Hepatocyte (in vitro differentiated cells): ENCODE results near the gene NR3C2. TPM values are rescaled to one million over a fixed set of nuclear protein-coding genes. Genes with fewer than 3 reads are reported as not detected.

Source experiments
- DNase-seq: peaks from one replicate; pipeline ENCODE4 v3.0.0-alpha.2; 2016; ENCODE audit warnings: low spot score
- H2AFZ ChIP-seq: fragments of 200-600 bp; sonication (generic); 2 replicates; pipeline ENCODE4 v1.6.0; 2016; ENCODE audit warnings: antibody characterized with exemption, mild to moderate bottlenecking
- H3K27ac ChIP-seq: fragments of 200-600 bp; sonication (generic); 2 replicates; pipeline ENCODE4 v1.5.1; 2016; ENCODE audit warnings: mild to moderate bottlenecking
- H3K27me3 ChIP-seq: fragments of 200-600 bp; sonication (generic); 2 replicates; pipeline ENCODE4 v1.6.1; 2016
- H3K36me3 ChIP-seq: fragments of 200-600 bp; sonication (generic); replicated peaks from 2 replicates; pipeline ENCODE4 v1.5.1; 2016; ENCODE audit warnings: low read depth; ENCODE audit not compliant: insufficient read depth
- H3K4me1 ChIP-seq: fragments of 200-600 bp; sonication (generic); 2 replicates; pipeline ENCODE4 v1.5.1; 2016; ENCODE audit warnings: mild to moderate bottlenecking, moderate library complexity; ENCODE audit not compliant: insufficient read depth
- H3K4me2 ChIP-seq: fragments of 200-600 bp; sonication (generic); 2 replicates; pipeline ENCODE4 v1.6.0; 2016
- H3K4me3 ChIP-seq: fragments of 200-600 bp; sonication (generic); 2 replicates; pipeline ENCODE4 v1.5.1; 2016; ENCODE audit warnings: mild to moderate bottlenecking
- H3K79me2 ChIP-seq: fragments of 200-600 bp; sonication (generic); 2 replicates; pipeline ENCODE4 v1.6.0; 2017; ENCODE audit warnings: mild to moderate bottlenecking
- H3K9me2 ChIP-seq: fragments of 200-600 bp; sonication (generic); replicated peaks from 2 replicates; pipeline ENCODE4 v1.6.0; 2017; ENCODE audit warnings: mild to moderate bottlenecking; ENCODE audit not compliant: insufficient read depth
- H3K9me3 ChIP-seq: fragments of 200-600 bp; sonication (generic); 2 replicates; pipeline ENCODE4 v1.5.1; 2016; ENCODE audit warnings: low read depth, mild to moderate bottlenecking
- H4K20me1 ChIP-seq: fragments of 200-600 bp; sonication (generic); 2 replicates; pipeline ENCODE4 v1.6.0; 2016; ENCODE audit warnings: mild to moderate bottlenecking; ENCODE audit not compliant: insufficient read depth, poor library complexity, severe bottlenecking
- CTCF ChIP-seq: fragments of 200-600 bp; sonication (generic); IDR thresholded peaks from 2 replicates; pipeline ENCODE4 v1.5.1; 2016; ENCODE audit warnings: antibody characterized with exemption, mild to moderate bottlenecking; ENCODE audit not compliant: poor library complexity
- EZH2 ChIP-seq: fragments of 200-600 bp; sonication (generic); IDR thresholded peaks from 2 replicates; pipeline ENCODE4 v1.6.1; 2016; ENCODE audit warnings: antibody characterized with exemption, mild to moderate bottlenecking, borderline replicate concordance
- EZH2phosphoT487 ChIP-seq: fragments of 200-600 bp; sonication (generic); IDR thresholded peaks from one replicate; pipeline ENCODE4 v1.6.1; 2018; ENCODE audit warnings: antibody characterized with exemption, mild to moderate bottlenecking, low read depth, moderate library complexity; ENCODE audit not compliant: unreplicated experiment, severe bottlenecking
- WGBS: methylation state at CpG from one replicate; pipeline ENCODE4 v1.1.6; 2016; ENCODE audit warnings: low lambda C conversion rate; ENCODE audit errors: missing lambda C conversion rate; 5-methylcytosine and 5-hydroxymethylcytosine counted together
- polyA plus RNA-seq: library from polyadenylated mRNA; unstranded; fragments of >200 nt; fragmentation: Nextera tagmentation; extraction: Ambion mirVana; gene quantifications from 2 replicates; pipeline ENCODE4 v1.2.1, GENCODE V29; 2016
- total RNA-seq: library from RNA; depleted of rRNA; stranded (reverse); fragments of >200 nt; gene quantifications from 2 replicates; pipeline ENCODE4 v1.2.3, GENCODE V29; 2014

Gene NR3C2
- total and polyA plus RNA-seq, 2 experiments from 2014 or later = 2.3 to 7.1 TPM

GRCh38 chr4:148477276-148477675 lies 35.1 kb upstream of the NR3C2 start:
- Histone ChIP-seq H3K4me1 (no peaks in the 10 kb centered on the region), H2AFZ (no peak overlapping the region), H3K79me2 (no peaks in the 10 kb centered on the region), H3K36me3 (no peaks in the 10 kb centered on the region), H3K9me2 (no peaks in the 10 kb centered on the region), H3K27ac (no peak overlapping the region), H3K27me3 (no peaks in the 10 kb centered on the region), H3K4me3 (no peak overlapping the region), H3K9me3 (no peaks in the 10 kb centered on the region), H4K20me1 (no peaks in the 10 kb centered on the region), H3K4me2 (no peak overlapping the region)
- TF ChIP-seq EZH2 (no peak), CTCF (no peak)
- WGBS = 53% methylated on average over 3 of the region's 3 CpGs
- no peak for DNase-seq

- no peak for TF ChIP-seq EZH2
- TF ChIP-seq EZH2phosphoT487 = no peak
- TF ChIP-seq CTCF = no peak
- Histone ChIP-seq H3K4me1 (no peaks in the 10 kb centered on the region), H4K20me1 (no peaks in the 10 kb centered on the region), H3K4me2 (no peak overlapping the region), H3K27ac (no peak overlapping the region), H3K4me3 (no peak overlapping the region), H3K9me2 (no peaks in the 10 kb centered on the region), H3K36me3 (no peaks in the 10 kb centered on the region), H3K79me2 (no peaks in the 10 kb centered on the region), H2AFZ (no peak overlapping the region), H3K27me3 (no peaks in the 10 kb centered on the region), H3K9me3 (no peaks in the 10 kb centered on the region)
- no peak for DNase-seq
- WGBS = 62% methylated on average over 2 of the region's 2 CpGs
These were observed 27.7 kb upstream of the NR3C2 start for GRCh38 chr4:148469938-148470337.

GRCh38 chr4:148454835-148455234 lies 12.6 kb upstream of the NR3C2 start:
- Histone ChIP-seq H3K4me3 (no peak overlapping the region), H3K9me3 (no peaks in the 10 kb centered on the region), H3K27me3 (peaks cover 6% of the 10 kb centered on the region), H3K4me1 (no peaks in the 10 kb centered on the region), H2AFZ (no peak overlapping the region), H3K27ac (no peak overlapping the region), H3K79me2 (no peaks in the 10 kb centered on the region), H3K36me3 (no peaks in the 10 kb centered on the region), H3K9me2 (no peaks in the 10 kb centered on the region), H4K20me1 (no peaks in the 10 kb centered on the region), H3K4me2 (no peak overlapping the region)
- no peak for DNase-seq
- TF ChIP-seq CTCF = no peak
- no peak for TF ChIP-seq EZH2phosphoT487
- TF ChIP-seq EZH2 = no peak

GRCh38 chr4:148453833-148454232 lies 11.6 kb upstream of the NR3C2 start:
- Histone ChIP-seq H3K4me1 (no peaks in the 10 kb centered on the region), H3K79me2 (no peaks in the 10 kb centered on the region), H3K27me3 (peaks cover 12% of the 10 kb centered on the region), H3K4me2 (no peak overlapping the region), H4K20me1 (no peaks in the 10 kb centered on the region), H3K27ac (no peak overlapping the region), H3K4me3 (no peak overlapping the region), H3K36me3 (no peaks in the 10 kb centered on the region), H3K9me2 (no peaks in the 10 kb centered on the region), H2AFZ (no peak overlapping the region), H3K9me3 (no peaks in the 10 kb centered on the region)
- no peak for TF ChIP-seq EZH2phosphoT487
- no peak for TF ChIP-seq EZH2
- no peak for TF ChIP-seq CTCF
- DNase-seq = no peak
- 92% methylated on average over 4 of the region's 4 CpGs for WGBS
